Right lobe of liver (tissue), 4 donors: ENCODE measurements around the gene NFS1.

Experiments used
- CTCF ChIP-seq, 4 donors: fragments of 200-600 bp in 3 of 4; fragments of 450-650 bp in 1 of 4; IDR thresholded peaks; one replicate each; pipeline versions ENCODE4 v1.5.1 to v1.8.0; 2016 to 2022; ENCODE audit warnings: antibody characterized with exemption in 4 of 4, mild to moderate bottlenecking in 2 of 4
- POLR2A ChIP-seq: fragments of 450-650 bp; IDR thresholded peaks from one replicate; pipeline ENCODE4 v1.6.1; 2017; ENCODE audit warnings: antibody characterized with exemption, mild to moderate bottlenecking
- donor health status: DM: no; HTN: no; CAD: no.
- donor health status: DM: no; HTN: no; CAD: no.
- donor health status: DM: no; HTN: yes; CAD: no.

- TF ChIP-seq CTCF (IDR thresholded peaks at IDR 0.05): no peak
- TF ChIP-seq POLR2A: no peak
Observed at GRCh38 chr20:35729836-35730582, 30.9 kb upstream of the NFS1 start.
